GM12872 (cell line): ENCODE results near the gene PTPN23.

Experiments used
- CTCF ChIP-seq: IDR thresholded peaks from 3 replicates; pipeline ENCODE4 v1.5.1; 2011; ENCODE audit warnings: low read depth, mild to moderate bottlenecking, low read length, moderate library complexity; ENCODE audit not compliant: insufficient read depth

PTPN23 gene

DNA sequence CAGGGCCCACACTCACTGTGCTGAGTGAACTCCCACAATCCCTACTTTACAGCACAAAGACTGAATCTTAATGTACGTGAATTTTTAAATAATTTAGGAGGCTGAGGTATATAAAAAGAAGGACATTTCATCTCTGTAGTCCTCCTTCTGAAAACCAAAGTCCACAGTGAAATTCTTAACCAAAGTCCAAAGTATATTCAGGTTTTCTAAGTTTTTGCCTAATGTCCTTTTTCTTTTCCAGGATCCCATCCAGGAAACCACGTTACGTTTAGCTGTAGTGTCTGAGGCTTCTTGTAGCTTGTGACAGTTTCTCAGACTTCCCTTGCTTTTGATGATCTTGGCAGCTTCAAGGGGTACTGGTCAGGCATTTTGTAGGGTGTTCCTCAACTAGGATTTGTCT, 50.4 kb downstream of the PTPN23 start:
- TF ChIP-seq CTCF, result no peak

DNA sequence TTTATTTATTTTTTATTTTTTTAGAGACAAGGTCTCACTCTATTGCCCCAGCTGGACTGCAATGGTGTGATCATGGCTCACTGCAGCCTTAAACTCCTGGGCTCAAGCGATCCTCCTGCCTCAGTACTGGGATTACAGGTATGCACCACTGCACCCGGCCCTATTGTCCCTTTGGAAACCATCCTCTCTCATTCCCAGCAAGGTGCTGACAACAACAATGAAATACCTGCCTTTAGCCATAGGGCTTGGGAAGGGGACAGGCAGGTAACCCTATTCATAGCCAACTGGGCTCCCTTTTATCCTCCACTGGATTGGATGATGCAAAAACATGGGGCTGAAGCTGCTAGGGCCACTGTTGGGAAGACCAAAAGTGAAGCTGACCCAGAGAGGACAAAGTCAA, 51.9 kb downstream of the PTPN23 start:
- TF ChIP-seq CTCF, result no peak

DNA sequence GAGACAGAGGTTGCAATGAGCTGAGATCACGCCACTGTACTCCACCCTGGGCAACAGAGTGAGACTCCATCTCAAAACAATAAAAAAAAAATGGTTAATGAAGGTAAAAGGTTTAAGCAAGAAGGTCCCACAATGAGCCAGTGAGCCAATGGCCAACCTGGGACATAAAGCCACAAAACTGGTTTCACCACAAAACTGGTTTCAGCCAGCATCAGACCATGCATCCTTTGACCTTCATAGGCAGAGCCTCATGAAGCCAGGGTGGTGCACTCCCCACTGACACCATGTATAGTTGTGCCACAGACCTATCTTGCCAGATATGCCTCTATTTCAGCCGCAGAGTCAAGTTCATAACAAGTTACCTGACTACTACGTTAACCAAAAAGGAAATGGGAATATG, 53.0 kb downstream of the PTPN23 start:
- no peak for TF ChIP-seq CTCF

DNA sequence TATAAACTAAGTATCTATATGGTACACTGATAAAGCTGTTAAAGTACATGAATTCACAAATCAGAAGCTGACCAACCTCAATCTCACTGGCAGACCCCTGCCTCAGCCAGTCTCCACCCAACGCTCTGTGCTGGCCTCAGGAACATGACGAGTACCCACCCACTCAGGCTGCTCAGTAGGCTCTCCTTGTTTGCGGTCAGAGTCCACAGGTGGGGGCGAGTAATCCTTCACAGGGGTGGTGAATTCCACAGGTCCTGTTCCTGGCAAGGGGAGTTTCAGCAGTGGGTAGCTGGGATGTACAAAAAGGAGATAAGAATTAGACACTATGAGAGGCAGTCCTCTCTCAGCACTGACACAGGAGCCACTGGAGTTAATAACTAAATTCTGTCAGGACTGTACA, 54.0 kb downstream of the PTPN23 start:
- TF ChIP-seq CTCF, result no peak

GRCh38 chr3:47436180-47436579, 55.4 kb downstream of the PTPN23 start:
- no peak for TF ChIP-seq CTCF

DNA sequence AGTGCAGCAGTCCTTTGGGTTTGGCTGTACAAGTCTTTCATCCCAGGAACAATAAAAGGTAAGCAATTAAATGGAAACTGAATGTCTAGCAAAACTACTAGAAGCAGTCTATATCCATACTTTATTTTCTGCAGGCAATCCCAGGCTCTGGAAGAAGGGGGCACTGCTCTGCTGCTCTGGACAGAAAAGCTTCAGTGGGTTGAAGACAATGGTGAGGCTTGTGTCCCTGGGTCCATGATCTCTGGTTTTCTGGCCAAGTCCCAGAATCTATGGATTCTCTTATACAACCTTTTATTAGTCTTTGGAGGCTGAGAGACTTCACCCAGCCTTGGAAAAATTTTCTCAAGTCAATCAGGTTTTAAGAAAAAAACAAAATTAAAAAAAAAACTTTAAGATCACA, 59.3 kb downstream of the PTPN23 start:
- TF ChIP-seq CTCF, result 0 out of 3 replicates have a peak, but pooled peaks have one; percentile 21

DNA sequence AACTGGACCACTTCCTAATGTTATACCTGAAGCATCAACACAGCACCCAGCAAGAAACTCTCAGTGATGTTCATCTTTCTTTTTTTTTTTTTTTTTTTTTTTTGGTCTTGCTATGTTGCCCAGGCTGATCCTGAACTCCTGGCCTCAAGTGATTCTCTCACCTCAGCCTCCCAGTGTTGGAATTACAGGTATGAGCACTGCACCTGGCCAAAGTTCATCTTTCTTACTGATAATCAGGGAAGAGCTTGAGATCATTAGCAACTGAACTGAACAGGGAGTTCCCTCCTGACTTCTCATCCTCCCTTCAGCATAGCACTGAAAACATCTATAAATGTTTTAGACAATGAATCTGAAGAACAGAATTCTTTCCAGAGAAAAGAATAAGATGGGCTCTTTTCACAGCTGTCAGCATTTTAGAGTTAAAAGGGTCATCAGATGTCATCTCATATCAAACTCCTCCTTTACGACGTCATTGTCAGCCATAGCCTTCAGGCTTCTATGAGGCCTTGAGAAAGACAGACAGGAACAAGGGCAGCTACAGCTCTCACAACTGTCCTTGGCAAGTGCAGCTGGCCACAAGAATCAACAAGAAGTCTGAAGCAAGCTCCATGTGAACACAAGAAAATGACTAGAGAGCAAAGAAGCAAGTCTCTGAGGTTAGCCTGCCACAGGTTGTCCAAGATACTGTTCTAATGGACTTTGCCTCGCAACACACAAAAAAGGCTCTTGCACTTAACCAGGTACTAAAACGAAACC, 61.2 kb downstream of the PTPN23 start:
- TF ChIP-seq CTCF, result no peak
